SW480 (cell line): ENCODE results near the gene MED25.

Experiments used
- DNase-seq: peaks from one replicate; pipeline ENCODE4 v3.0.0-alpha.2; 2016; ENCODE audit warnings: low spot score

Gene MED25

GRCh38 chr19:49817964-49818648 lies at the start of gene MED25:
MED25 (plus strand) TSS chr19:49818289; CDS start chr19:49818342, 53 bp downstream.
- peak; percentile 86 for DNase-seq

GRCh38 chr19:49770529-49770928 lies 47.6 kb upstream of the MED25 start:
- DNase-seq = no peak

GRCh38 chr19:49771674-49772139 lies 46.4 kb upstream of the MED25 start:
- peak; percentile 40 for DNase-seq

- no peak for DNase-seq
These were observed 45.1 kb upstream of the MED25 start for GRCh38 chr19:49772850-49773432.

- DNase-seq = no peak
These were observed 44.3 kb upstream of the MED25 start for GRCh38 chr19:49773663-49774350.

GRCh38 chr19:49774969-49775368 lies 43.1 kb upstream of the MED25 start:
- no peak for DNase-seq

- DNase-seq = no peak
These were observed 42.2 kb upstream of the MED25 start for GRCh38 chr19:49775742-49776370.

- no peak for DNase-seq
These were observed 41.7 kb upstream of the MED25 start for GRCh38 chr19:49776371-49776764.

GRCh38 chr19:49779731-49780555 lies 38.1 kb upstream of the MED25 start:
- DNase-seq = no peak

GRCh38 chr19:49780861-49781260 lies 37.2 kb upstream of the MED25 start:
- DNase-seq = no peak

GRCh38 chr19:49781394-49781793 lies 36.7 kb upstream of the MED25 start:
- DNase-seq = no peak

- DNase-seq = no peak
These were observed 35.6 kb upstream of the MED25 start for GRCh38 chr19:49782515-49782914.

GRCh38 chr19:49786376-49786820 lies 31.7 kb upstream of the MED25 start:
- DNase-seq = peak; percentile 32

GRCh38 chr19:49787746-49788145 lies 30.3 kb upstream of the MED25 start:
- DNase-seq = no peak

- no peak for DNase-seq
These were observed 29.2 kb upstream of the MED25 start for GRCh38 chr19:49788857-49789256.

- DNase-seq = no peak
These were observed 27.2 kb upstream of the MED25 start for GRCh38 chr19:49790866-49791265.

GRCh38 chr19:49791776-49792445 lies 26.2 kb upstream of the MED25 start:
- no peak for DNase-seq

GRCh38 chr19:49792829-49793560 lies 25.1 kb upstream of the MED25 start:
- no peak for DNase-seq

GRCh38 chr19:49793561-49793840 lies 24.6 kb upstream of the MED25 start:
- DNase-seq = peak; percentile 38

GRCh38 chr19:49795615-49796014 lies 22.5 kb upstream of the MED25 start:
- DNase-seq = no peak

GRCh38 chr19:49798574-49798973 lies 19.5 kb upstream of the MED25 start:
- DNase-seq = no peak
